ENCODE data around the gene HAPLN1.

Gene HAPLN1

DNA sequence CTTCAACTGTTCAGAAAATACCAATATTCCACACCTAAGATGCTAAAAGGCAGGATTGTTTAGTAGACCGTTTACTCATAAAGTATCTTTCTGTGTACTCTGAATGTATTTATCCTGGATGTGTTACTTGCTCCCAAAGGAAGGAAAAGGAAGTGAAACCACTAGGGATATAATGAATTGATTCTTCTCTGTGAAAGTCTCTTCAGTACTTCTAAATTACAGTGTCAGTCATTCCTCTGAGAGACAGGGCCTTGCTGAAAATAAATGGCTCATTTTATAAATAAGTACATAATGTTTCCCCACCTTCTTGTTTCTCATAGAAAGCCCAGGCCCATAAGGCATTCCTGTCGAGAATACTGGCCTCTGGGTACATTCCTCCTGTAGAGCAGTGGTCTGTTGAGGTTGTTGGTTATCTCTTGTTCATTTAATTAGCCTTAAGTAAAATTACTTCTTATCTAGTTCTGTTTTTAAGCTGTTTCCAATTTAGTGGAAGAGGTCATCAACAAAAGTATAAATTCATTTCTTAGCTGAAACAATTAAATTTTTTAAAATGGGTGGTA, 1.6 kb downstream of the HAPLN1 start:
- ChIA-PET POLR2A (no interaction called here), CTCF (interaction anchor here (0.6 to 3.6 kb wide), 5 partner anchors 9 to 1330 kb away, joined by 3 to 16 read pairs (median 3); no protein-coding TSS in a partner anchor)

GRCh38 chr5:83718195-83718825, 2.3 kb downstream of the HAPLN1 start:
- ChIA-PET POLR2A (no interaction called here), CTCF (interaction anchor here (0.5 to 3.6 kb wide), 15 partner anchors 14 to 1391 kb away, joined by 3 to 16 read pairs (median 3); no protein-coding TSS in a partner anchor)
- no peak overlapping the region for H3K27ac ChIP-seq (ENCODE audit: extremely low read depth, low read depth, low read length)
- no peaks in the 10 kb centered on the region for H3K9me3 ChIP-seq (ENCODE audit: control insufficient read depth, insufficient read depth, low read depth, low read length)
- no peaks in the 10 kb centered on the region for H3K36me3 ChIP-seq (ENCODE audit: control insufficient read depth in 2 of 2, insufficient read depth in 1 of 2, low read length in 2 of 2)
- no peak overlapping the region for H3K4me3 ChIP-seq (ENCODE audit: low read depth, low read length)
- H3K4me1 ChIP-seq (ENCODE audit: control insufficient read depth, insufficient read depth, low read length) = 0 out of 2 replicates have a peak, but pooled peaks cover 2% of the 10 kb centered on the region
- TF ChIP-seq, protein P1, sequence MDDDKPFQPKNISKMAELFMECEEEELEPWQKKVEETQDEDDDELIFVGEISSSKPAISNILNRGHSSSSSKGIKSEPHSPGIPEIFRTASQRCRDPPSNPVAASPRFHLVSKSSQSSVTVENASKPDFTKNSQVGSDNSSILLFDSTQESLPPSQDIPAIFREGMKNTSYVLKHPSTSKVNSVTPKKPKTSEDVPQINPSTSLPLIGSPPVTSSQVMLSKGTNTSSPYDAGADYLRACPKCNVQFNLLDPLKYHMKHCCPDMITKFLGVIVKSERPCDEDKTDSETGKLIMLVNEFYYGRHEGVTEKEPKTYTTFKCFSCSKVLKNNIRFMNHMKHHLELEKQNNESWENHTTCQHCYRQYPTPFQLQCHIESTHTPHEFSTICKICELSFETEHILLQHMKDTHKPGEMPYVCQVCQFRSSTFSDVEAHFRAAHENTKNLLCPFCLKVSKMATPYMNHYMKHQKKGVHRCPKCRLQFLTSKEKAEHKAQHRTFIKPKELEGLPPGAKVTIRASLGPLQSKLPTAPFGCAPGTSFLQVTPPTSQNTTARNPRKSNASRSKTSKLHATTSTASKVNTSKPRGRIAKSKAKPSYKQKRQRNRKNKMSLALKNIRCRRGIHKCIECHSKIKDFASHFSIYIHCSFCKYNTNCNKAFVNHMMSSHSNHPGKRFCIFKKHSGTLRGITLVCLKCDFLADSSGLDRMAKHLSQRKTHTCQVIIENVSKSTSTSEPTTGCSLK (tag by site-specific recombination; IDR thresholded peaks at IDR 0.05) = no peak
- no peak for TF ChIP-seq FEZF1 (tag by site-specific recombination; IDR thresholded peaks at IDR 0.05)
- no peak for TF ChIP-seq ZNF843 (tag by site-specific recombination; IDR thresholded peaks at IDR 0.05)
- TF ChIP-seq KLF17 (tag by site-specific recombination; IDR thresholded peaks at IDR 0.05) = 0 out of 2 replicates have a peak, but pooled peaks have one; percentile 27
- TF ChIP-seq CTCF (tag by site-specific recombination; IDR thresholded peaks at IDR 0.05) = peak; percentile 52; the same call in 1 of the 2 replicates
- no peak for TF ChIP-seq TSHZ1 (tag by site-specific recombination; IDR thresholded peaks at IDR 0.05; ENCODE audit: borderline replicate concordance)
- TF ChIP-seq ZNF202 (tag by site-specific recombination; IDR thresholded peaks at IDR 0.05; ENCODE audit: borderline replicate concordance) = no peak
- TF ChIP-seq ZNF561 (tag by site-specific recombination; IDR thresholded peaks at IDR 0.05; ENCODE audit: borderline replicate concordance) = peak; percentile 46; the same call in 1 of the 2 replicates

More for the DNA sequence above, 1.6 kb downstream of the HAPLN1 start:
- H3K27ac ChIP-seq (ENCODE audit: extremely low read depth, low read depth, low read length) = no peak overlapping the region
- no peak overlapping the region for H3K4me3 ChIP-seq (ENCODE audit: low read depth, low read length)
- TF ChIP-seq PRDM6 (tag by site-specific recombination; IDR thresholded peaks at IDR 0.05) (no peak), TSHZ1 (tag by site-specific recombination; IDR thresholded peaks at IDR 0.05; ENCODE audit: borderline replicate concordance) (no peak), ZFP3 (tag by site-specific recombination; IDR thresholded peaks at IDR 0.05; ENCODE audit: low read depth) (no peak), SCRT2 (tag by site-specific recombination; IDR thresholded peaks at IDR 0.05) (no peak), WT1 (tag by site-specific recombination; IDR thresholded peaks at IDR 0.05) (no peak), ZNF555 (tag by site-specific recombination; conservative IDR thresholded peaks at IDR 0.05) (no peak), ZNF266 (tag by site-specific recombination; IDR thresholded peaks at IDR 0.05; ENCODE audit: low read depth) (no peak)
- H3K36me3 ChIP-seq (ENCODE audit: control insufficient read depth in 2 of 2, insufficient read depth in 1 of 2, low read length in 2 of 2) = no peaks in the 10 kb centered on the region
- no peaks in the 10 kb centered on the region for H3K9me3 ChIP-seq (ENCODE audit: control insufficient read depth, insufficient read depth, low read depth, low read length)
- 0 out of 2 replicates have a peak, but pooled peaks cover 2% of the 10 kb centered on the region for H3K4me1 ChIP-seq (ENCODE audit: control insufficient read depth, insufficient read depth, low read length)

All from HEK293 (cell line).